Measurements from ENCODE around the gene CALD1.

CALD1 gene

GRCh38 chr7:134927723-134928122 is 148.3 kb downstream of the CALD1 start:
- DNase-seq (ENCODE audit: low spot score), result no peak

GRCh38 chr7:134928554-134928953 is 149.1 kb downstream of the CALD1 start:
- no peak for DNase-seq (ENCODE audit: low spot score)

DNA sequence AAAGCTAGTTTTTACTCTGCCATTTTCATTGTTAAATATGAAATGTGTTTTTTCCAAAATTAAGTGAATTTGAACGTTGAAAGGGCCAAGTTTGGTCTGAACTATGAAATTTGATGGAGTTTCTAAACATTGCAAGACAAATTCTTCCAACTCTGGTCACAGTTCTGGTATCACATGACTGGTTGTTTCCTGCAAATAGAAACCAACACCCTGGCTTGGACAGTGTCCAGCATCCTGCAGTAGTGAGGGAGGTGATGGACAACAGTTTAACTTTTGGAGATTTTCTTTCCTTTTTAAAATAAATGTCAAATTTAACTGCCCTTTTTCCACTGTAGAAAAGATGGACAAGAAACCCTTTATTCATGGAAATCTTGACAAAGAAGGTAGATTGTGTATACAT is 152.1 kb downstream of the CALD1 start:
- DNase-seq (ENCODE audit: low spot score), result no peak

- peak; percentile 25 for DNase-seq (ENCODE audit: low spot score)
Observed at GRCh38 chr7:134932707-134933370, 153.4 kb downstream of the CALD1 start.

DNA sequence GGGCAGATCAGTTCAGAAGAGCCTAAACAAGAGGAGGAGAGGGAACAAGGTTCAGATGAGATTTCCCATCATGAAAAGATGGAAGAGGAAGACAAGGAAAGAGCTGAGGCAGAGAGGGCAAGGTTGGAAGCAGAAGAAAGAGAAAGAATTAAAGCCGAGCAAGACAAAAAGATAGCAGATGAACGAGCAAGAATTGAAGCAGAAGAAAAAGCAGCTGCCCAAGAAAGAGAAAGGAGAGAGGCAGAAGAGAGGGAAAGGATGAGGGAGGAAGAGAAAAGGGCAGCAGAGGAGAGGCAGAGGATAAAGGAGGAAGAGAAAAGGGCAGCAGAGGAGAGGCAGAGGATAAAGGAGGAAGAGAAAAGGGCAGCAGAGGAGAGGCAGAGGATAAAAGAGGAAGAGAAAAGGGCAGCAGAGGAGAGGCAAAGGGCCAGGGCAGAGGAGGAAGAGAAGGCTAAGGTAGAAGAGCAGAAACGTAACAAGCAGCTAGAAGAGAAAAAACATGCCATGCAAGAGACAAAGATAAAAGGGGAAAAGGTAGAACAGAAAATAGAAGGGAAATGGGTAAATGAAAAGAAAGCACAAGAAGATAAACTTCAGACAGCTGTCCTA is 154.1 kb downstream of the CALD1 start:
- DNase-seq (ENCODE audit: low spot score), result no peak

- DNase-seq (ENCODE audit: low spot score), result no peak
Observed at GRCh38 chr7:134935701-134936100, 156.3 kb downstream of the CALD1 start.

DNA sequence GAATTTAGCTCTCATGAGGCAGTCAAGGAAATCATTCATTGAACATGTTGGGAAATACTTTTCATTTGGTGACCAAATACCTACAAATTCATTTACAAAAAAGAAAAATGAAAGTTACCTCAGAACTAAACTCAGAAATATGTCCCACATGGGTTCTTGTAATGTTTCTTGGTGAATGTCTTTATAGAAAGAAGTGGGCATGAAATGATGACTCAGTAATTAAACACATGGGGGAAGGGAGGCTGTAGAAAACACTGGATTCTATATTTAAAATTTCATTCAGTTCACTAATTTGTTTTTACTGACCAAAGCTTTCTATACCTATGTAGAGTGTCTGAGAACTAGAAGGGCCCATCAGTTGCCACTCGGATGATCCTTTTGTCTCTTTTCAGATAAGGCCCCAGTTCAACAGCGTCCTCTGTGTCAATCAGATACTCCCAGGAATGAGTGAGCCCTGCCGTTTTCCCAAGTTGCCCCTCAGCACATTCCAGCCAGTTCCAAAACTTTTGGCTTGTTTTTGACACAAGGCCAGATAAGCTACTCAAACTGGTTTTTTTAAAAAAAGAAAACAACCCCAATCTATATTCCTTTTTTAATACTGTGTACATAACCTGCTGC is 157.6 kb downstream of the CALD1 start:
- no peak for DNase-seq (ENCODE audit: low spot score)

DNA sequence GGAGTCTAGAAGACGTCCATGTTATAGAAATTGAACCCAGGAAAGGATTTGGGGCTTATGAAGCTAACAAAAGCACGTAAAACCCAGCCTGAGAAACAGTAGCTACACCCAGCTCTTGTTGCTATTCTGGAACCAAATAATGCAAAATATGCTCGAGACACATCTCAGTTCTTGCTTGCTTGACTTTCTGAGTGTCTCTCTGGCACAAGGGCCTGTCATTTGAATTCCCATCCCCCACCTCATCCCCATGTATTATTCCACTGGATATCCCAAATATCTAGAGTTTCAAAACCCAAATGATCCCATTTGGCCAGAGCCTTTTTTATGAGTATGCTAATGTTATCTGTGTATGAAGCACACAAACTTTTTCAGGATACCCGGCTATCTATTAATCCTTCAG is 158.7 kb downstream of the CALD1 start:
- DNase-seq (ENCODE audit: low spot score), result no peak

GRCh38 chr7:134939136-134939535 is 159.7 kb downstream of the CALD1 start:
- no peak for DNase-seq (ENCODE audit: low spot score)

DNA sequence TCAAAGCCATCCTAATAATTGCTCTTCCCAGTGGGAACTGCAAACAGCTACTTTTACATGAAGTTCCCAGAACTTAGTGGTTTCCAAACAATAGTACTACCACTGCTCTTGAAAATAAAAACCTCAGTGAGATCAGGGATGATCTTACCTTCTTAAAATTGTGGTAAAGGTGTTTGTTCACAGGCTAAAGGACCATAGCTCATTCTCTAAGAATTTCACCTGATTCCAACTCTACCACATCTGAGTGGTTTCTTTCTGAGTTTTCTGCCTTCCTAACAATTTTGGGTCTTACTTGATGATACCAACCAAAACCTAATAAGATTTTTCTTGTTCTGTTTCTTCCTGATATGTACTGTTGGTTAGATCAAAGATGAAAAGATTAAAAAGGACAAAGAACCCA is 161.3 kb downstream of the CALD1 start:
- DNase-seq (ENCODE audit: low spot score), result no peak

DNA sequence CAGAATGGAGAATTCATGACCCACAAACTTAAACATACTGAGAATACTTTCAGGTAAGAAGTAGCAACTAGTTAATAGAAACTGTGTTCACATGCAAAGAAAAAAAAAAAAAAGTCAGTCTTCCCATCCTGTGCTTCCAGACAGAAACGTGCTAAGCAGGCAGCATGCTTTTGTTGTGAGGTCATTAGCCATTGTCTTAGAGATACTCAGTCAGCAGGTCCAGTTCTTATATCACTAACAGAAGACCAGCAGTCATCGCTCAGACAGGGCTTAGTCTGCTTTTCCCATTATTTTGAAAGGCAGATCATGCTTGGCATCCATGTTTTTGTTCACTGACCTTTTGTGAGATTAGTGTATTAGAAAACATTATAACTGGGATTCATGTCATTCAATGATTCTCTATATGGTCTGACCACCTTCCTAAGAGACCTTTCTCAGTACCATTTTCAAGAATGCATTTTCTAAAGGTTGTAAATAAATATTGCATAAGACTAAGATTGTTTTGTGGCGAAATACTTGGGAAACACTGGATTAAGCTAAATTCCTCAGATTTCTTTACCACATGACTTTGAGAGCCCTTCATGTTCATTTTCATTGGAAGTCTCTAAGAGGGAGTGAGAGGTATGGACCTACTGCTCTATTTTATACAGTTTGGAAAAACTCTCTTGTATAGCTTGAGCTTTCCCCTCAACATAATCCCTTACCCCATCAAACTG is 161.9 kb downstream of the CALD1 start:
- DNase-seq (ENCODE audit: low spot score), result no peak

GRCh38 chr7:134941952-134942351 is 162.5 kb downstream of the CALD1 start:
- DNase-seq (ENCODE audit: low spot score), result no peak

GRCh38 chr7:134942690-134943466 is 163.4 kb downstream of the CALD1 start:
- DNase-seq (ENCODE audit: low spot score), result no peak

DNA sequence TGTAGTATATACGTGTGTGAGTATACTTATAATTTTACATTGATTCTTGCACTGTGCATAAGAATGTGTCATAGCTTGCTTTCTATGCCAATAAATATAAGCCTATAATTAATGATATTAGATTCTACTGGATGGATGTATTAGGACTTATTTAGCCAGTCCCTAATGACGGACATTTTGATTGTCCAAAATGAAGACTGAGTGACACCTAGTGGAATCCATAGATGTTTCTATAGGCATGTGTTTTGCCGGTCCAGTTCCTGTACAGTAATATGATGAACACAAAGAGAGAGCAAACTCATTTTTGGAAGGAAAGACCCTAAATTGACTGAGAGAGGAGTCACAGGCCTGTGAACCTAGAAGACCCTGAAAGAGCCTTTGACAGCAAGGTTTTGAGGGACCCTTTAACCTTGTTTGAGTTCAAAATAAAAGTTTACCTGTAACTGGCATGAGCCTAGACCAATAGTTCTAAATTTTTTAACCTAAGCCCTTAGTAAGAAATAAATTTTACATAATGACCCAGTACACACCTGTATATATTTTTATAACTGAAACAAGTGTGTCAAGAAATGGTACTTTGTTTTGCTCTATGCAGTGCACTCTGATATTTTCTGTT is 164.5 kb downstream of the CALD1 start:
- peak; percentile 71 for DNase-seq (ENCODE audit: low spot score)

DNA sequence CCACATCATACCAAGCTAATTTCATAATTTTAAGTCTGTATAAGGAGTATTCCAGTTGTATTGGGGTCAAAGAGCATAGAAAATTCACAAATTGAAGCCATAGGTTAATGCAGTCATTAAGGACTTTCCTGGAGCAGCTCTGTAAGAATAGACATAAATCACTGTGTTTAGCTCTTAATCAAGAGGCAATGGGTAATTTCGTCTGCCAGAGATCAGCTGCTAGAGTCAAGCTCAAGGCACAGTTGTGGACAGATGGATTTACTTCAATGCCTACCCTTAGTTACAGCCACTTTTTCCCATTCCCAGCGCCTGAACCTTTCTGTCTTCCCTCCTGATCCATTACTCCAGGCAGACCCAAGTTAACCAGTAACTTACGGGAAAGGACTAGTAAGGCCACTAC is 166.3 kb downstream of the CALD1 start:
- DNase-seq (ENCODE audit: low spot score), result no peak

DNA sequence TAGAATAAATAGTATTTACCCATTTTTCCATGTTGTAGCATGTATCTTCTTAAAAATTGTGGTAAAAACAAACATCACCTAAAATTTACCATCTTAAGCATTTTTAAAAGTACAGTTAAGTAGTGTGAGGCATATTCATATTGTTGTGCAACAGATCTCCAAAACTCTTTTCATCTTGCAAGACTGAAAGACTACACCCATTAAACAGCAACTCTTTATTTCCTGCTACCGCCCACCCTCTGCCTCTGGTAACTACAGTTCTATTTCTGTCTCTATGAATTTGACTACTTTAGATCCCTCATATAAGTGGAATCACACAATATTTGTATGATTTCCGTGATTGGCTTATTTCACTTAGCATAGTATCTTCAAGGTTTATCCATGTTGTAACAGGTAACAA is 166.8 kb downstream of the CALD1 start:
- DNase-seq (ENCODE audit: low spot score), result no peak

GRCh38 chr7:134947329-134947728 is 167.9 kb downstream of the CALD1 start:
- no peak for DNase-seq (ENCODE audit: low spot score)

DNA sequence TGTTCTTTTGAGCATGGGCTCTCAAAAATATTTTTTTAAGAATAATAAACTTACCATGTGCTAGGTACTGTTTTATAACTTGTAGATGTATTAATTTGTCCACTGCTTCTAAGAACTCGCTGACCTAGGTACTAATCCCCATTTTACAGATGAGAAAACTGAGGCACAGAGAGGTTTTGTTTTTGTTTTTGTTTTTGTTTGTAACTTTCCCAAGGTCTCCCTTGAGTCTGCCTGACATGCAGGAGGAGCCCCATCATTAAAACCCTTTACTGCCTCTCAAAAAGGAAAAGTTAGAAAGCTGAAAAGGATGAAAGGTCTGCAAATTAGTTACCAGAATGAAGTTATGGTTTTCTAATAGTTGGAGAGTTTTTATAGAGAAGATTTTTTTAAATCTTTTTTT is 168.4 kb downstream of the CALD1 start:
- DNase-seq (ENCODE audit: low spot score), result no peak

DNA sequence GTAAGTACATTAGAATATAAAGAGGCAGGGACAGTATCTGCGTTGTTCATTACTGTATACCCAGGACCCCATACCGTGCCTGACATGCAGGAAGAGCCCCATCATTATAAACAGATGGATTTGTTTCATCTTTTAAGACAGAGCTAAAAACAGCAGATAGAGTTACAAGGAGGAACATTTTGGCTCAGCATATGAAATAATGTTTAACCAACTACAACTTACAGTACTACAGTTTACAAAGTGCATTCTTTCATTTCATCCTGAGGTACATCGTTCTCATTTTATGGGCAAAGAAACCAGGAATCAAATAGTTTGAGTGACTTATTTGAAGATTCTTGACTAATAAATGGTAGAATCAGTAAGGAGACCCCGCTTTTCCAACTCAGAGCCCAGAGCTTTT is 168.8 kb downstream of the CALD1 start:
- DNase-seq (ENCODE audit: low spot score), result no peak

- no peak for DNase-seq (ENCODE audit: low spot score)
Observed at GRCh38 chr7:134948736-134949135, 169.3 kb downstream of the CALD1 start.

GRCh38 chr7:134949171-134949570 is 169.7 kb downstream of the CALD1 start:
- DNase-seq (ENCODE audit: low spot score), result no peak

All from NAMALWA (cell line).